DMS114 treated with DMSO at 0.1 percent for 48 hours (cell line): ENCODE measurements around the gene RHOJ.
"Not testable (repeated sequence)": the region's sequence is repeated elsewhere in the genome, so short reads cannot be mapped to it uniquely, and the experiment has no call there.

Source experiments
- DNase-seq: peaks from one replicate; lab custom pipeline; 2025; ENCODE audit not compliant: unreplicated experiment; lab: John Stamatoyannopoulos, UW

RHOJ gene

GRCh38 chr14:63204407-63205043 lies at the start of gene RHOJ:
TSS of gene RHOJ (plus strand) at chr14:63204443. CDS start at chr14:63204870, 427 bp downstream.
- DNase-seq: no peak

GRCh38 chr14:63155511-63156185 lies 48.6 kb upstream of the RHOJ start:
- DNase-seq: no peak

GRCh38 chr14:63157195-63157594 lies 47.0 kb upstream of the RHOJ start:
- DNase-seq: no peak

- no peak for DNase-seq
Observed at GRCh38 chr14:63163306-63163705, 40.9 kb upstream of the RHOJ start.

- no peak for DNase-seq
Observed at GRCh38 chr14:63164108-63164683, 40.0 kb upstream of the RHOJ start.

- not testable (repeated sequence) for DNase-seq
Observed at GRCh38 chr14:63165267-63165666, 39.0 kb upstream of the RHOJ start.

GRCh38 chr14:63167044-63167443 lies 37.2 kb upstream of the RHOJ start:
- no peak for DNase-seq

GRCh38 chr14:63174760-63175191 lies 29.5 kb upstream of the RHOJ start:
- peak; percentile 0 for DNase-seq

- no peak for DNase-seq
Observed at GRCh38 chr14:63175531-63175930, 28.7 kb upstream of the RHOJ start.

GRCh38 chr14:63178912-63179311 lies 25.3 kb upstream of the RHOJ start:
- DNase-seq: no peak

GRCh38 chr14:63179383-63179782 lies 24.9 kb upstream of the RHOJ start:
- DNase-seq: no peak

- DNase-seq: no peak
Observed at GRCh38 chr14:63180011-63180410, 24.2 kb upstream of the RHOJ start.

- no peak for DNase-seq
Observed at GRCh38 chr14:63182968-63183367, 21.3 kb upstream of the RHOJ start.

GRCh38 chr14:63186453-63186852 lies 17.8 kb upstream of the RHOJ start:
- no peak for DNase-seq

GRCh38 chr14:63191211-63191610 lies 13.0 kb upstream of the RHOJ start:
- DNase-seq: no peak

GRCh38 chr14:63192085-63192484 lies 12.2 kb upstream of the RHOJ start:
- DNase-seq: no peak

- no peak for DNase-seq
Observed at GRCh38 chr14:63193236-63193635, 11.0 kb upstream of the RHOJ start.

GRCh38 chr14:63200035-63200740 lies 4.1 kb upstream of the RHOJ start:
- no peak for DNase-seq

GRCh38 chr14:63200767-63201166 lies 3.5 kb upstream of the RHOJ start:
- no peak for DNase-seq

- no peak for DNase-seq
Observed at GRCh38 chr14:63203015-63203414, 1.2 kb upstream of the RHOJ start.

GRCh38 chr14:63203618-63204406 lies 431 bp upstream of the RHOJ start:
- DNase-seq: peak; percentile 6
